MM.1S (cell line): Measurements from ENCODE around the gene TAS2R41.

Experiments used
- DNase-seq: peaks from one replicate; pipeline ENCODE4 v3.0.0-alpha.2; 2015
- H2AFZ ChIP-seq: fragments of 300-600 bp; sonication (generic); 2 replicates; pipeline ENCODE4 v1.6.0; 2016; ENCODE audit warnings: antibody characterized with exemption, low read length
- H3F3A ChIP-seq: fragments of 300-600 bp; sonication (generic); 2 replicates; pipeline ENCODE4 v1.6.1; 2016; ENCODE audit warnings: mild to moderate bottlenecking, antibody characterized with exemption, low read length, moderate library complexity, mixed read lengths; ENCODE audit not compliant: insufficient read depth
- H3K27ac ChIP-seq: fragments of 300-600 bp; sonication (generic); 2 replicates; pipeline ENCODE4 v1.5.1; 2016; ENCODE audit warnings: mild to moderate bottlenecking, low read length
- H3K27me3 ChIP-seq: fragments of 300-600 bp; sonication (generic); replicated peaks from 2 replicates; pipeline ENCODE4 v1.6.0; 2016; ENCODE audit warnings: low read length; ENCODE audit not compliant: insufficient read depth
- H3K36me3 ChIP-seq: fragments of 300-600 bp; sonication (generic); replicated peaks from 2 replicates; pipeline ENCODE4 v1.6.1; 2016; ENCODE audit warnings: mild to moderate bottlenecking, low read length, mixed read lengths; ENCODE audit not compliant: insufficient read depth
- H3K4me1 ChIP-seq: fragments of 300-600 bp; sonication (generic); 2 replicates; pipeline ENCODE4 v1.6.1; 2016; ENCODE audit warnings: low read length, mixed read lengths
- H3K4me2 ChIP-seq: fragments of 300-600 bp; sonication (generic); 2 replicates; pipeline ENCODE4 v1.6.0; 2016; ENCODE audit warnings: low read depth, low read length
- H3K4me3 ChIP-seq: fragments of 300-600 bp; sonication (generic); 2 replicates; pipeline ENCODE4 v1.5.1; 2016; ENCODE audit warnings: low read length, mixed read lengths
- H3K79me2 ChIP-seq: fragments of 300-600 bp; sonication (generic); 2 replicates; pipeline ENCODE4 v1.6.1; 2016; ENCODE audit warnings: mixed run types, low read length, mixed read lengths
- H3K9ac ChIP-seq: fragments of 300-600 bp; sonication (generic); 2 replicates; pipeline ENCODE4 v1.6.1; 2016; ENCODE audit warnings: low read length, mixed read lengths
- H3K9me2 ChIP-seq: fragments of 300-600 bp; sonication (generic); replicated peaks from 2 replicates; pipeline ENCODE4 v1.6.1; 2016; ENCODE audit warnings: mild to moderate bottlenecking, low read length, mixed read lengths; ENCODE audit not compliant: insufficient read depth
- H3K9me3 ChIP-seq: fragments of 300-600 bp; sonication (generic); replicated peaks from 2 replicates; pipeline ENCODE4 v1.6.1; 2016; ENCODE audit warnings: mild to moderate bottlenecking, low read length, mixed read lengths; ENCODE audit not compliant: insufficient read depth
- H4K20me1 ChIP-seq: fragments of 300-600 bp; sonication (generic); 2 replicates; pipeline ENCODE4 v1.6.1; 2016; ENCODE audit warnings: mild to moderate bottlenecking, low read length, moderate library complexity, mixed read lengths; ENCODE audit not compliant: insufficient read depth
- CTCF ChIP-seq: fragments of 300-600 bp; sonication (generic); IDR thresholded peaks from 2 replicates; pipeline ENCODE4 v1.5.1; 2016; ENCODE audit warnings: antibody characterized with exemption, low read length, mixed read lengths
- EZH2 ChIP-seq: fragments of 300-600 bp; sonication (generic); optimal IDR thresholded peaks from 2 replicates; pipeline ENCODE3; 2017; ENCODE audit warnings: low read depth, mild to moderate bottlenecking, antibody characterized with exemption, low read length, mixed read lengths
- EZH2phosphoT487 ChIP-seq: fragments of 300-600 bp; sonication (generic); IDR thresholded peaks from 2 replicates; pipeline ENCODE4 v1.6.1; 2018; ENCODE audit warnings: antibody characterized with exemption, low read length

The TAS2R41 gene

GRCh38 chr7:143433759-143434158, 43.9 kb upstream of the TAS2R41 start:
- Histone ChIP-seq H3K4me2 (no peak overlapping the region), H3K27me3 (no peaks in the 10 kb centered on the region), H3K36me3 (no peaks in the 10 kb centered on the region), H3K9ac (no peak overlapping the region), H3K27ac (no peak overlapping the region), H3K9me2 (no peaks in the 10 kb centered on the region), H3K4me3 (no peak overlapping the region), H3K9me3 (no peaks in the 10 kb centered on the region), H3K79me2 (no peaks in the 10 kb centered on the region), H3F3A (no peaks in the 10 kb centered on the region), H4K20me1 (no peaks in the 10 kb centered on the region), H3K4me1 (no peaks in the 10 kb centered on the region), H2AFZ (no peak overlapping the region)
- DNase-seq, result no peak
- TF ChIP-seq EZH2, result no peak
- TF ChIP-seq EZH2phosphoT487, result no peak

GRCh38 chr7:143434660-143435059, 43.0 kb upstream of the TAS2R41 start:
- no peaks in the 10 kb centered on the region for H4K20me1 ChIP-seq
- H3K4me3 ChIP-seq, result no peak overlapping the region
- H3K9me3 ChIP-seq, result no peaks in the 10 kb centered on the region
- no peaks in the 10 kb centered on the region for H3K36me3 ChIP-seq
- DNase-seq, result no peak
- H3K79me2 ChIP-seq, result no peaks in the 10 kb centered on the region
- H3K27me3 ChIP-seq, result no peaks in the 10 kb centered on the region
- H2AFZ ChIP-seq, result no peak overlapping the region
- no peak overlapping the region for H3K4me2 ChIP-seq
- H3K27ac ChIP-seq, result no peak overlapping the region
- no peaks in the 10 kb centered on the region for H3K9me2 ChIP-seq
- no peaks in the 10 kb centered on the region for H3F3A ChIP-seq
- no peak overlapping the region for H3K9ac ChIP-seq
- TF ChIP-seq EZH2phosphoT487, result no peak
- no peak for TF ChIP-seq CTCF
- TF ChIP-seq EZH2, result no peak
- H3K4me1 ChIP-seq, result no peaks in the 10 kb centered on the region

GRCh38 chr7:143435266-143435665, 42.4 kb upstream of the TAS2R41 start:
- no peak overlapping the region for H3K9ac ChIP-seq
- TF ChIP-seq EZH2 (no peak), CTCF (no peak), EZH2phosphoT487 (no peak)
- H3K27me3 ChIP-seq, result no peaks in the 10 kb centered on the region
- H3K36me3 ChIP-seq, result no peaks in the 10 kb centered on the region
- no peaks in the 10 kb centered on the region for H3K9me3 ChIP-seq
- H4K20me1 ChIP-seq, result no peaks in the 10 kb centered on the region
- no peak overlapping the region for H3K4me2 ChIP-seq
- DNase-seq, result no peak
- no peak overlapping the region for H3K27ac ChIP-seq
- H2AFZ ChIP-seq, result no peak overlapping the region
- no peaks in the 10 kb centered on the region for H3F3A ChIP-seq
- no peaks in the 10 kb centered on the region for H3K9me2 ChIP-seq
- H3K4me1 ChIP-seq, result no peaks in the 10 kb centered on the region
- no peak overlapping the region for H3K4me3 ChIP-seq
- H3K79me2 ChIP-seq, result no peaks in the 10 kb centered on the region

- Histone ChIP-seq H3K9me3 (no peaks in the 10 kb centered on the region), H3K9me2 (no peaks in the 10 kb centered on the region), H3K4me1 (no peaks in the 10 kb centered on the region), H3K4me2 (no peak overlapping the region), H3F3A (no peaks in the 10 kb centered on the region), H3K27ac (no peak overlapping the region), H2AFZ (no peak overlapping the region), H3K36me3 (no peaks in the 10 kb centered on the region), H3K79me2 (no peaks in the 10 kb centered on the region), H4K20me1 (no peaks in the 10 kb centered on the region), H3K27me3 (no peaks in the 10 kb centered on the region), H3K4me3 (no peak overlapping the region), H3K9ac (no peak overlapping the region)
- no peak for DNase-seq
- no peak for TF ChIP-seq EZH2phosphoT487
Measured at GRCh38 chr7:143436325-143436946, 41.2 kb upstream of the TAS2R41 start.
